Astrocyte of the hippocampus (primary cell): ENCODE data around the gene PGLYRP3.
A peak's percentile ranks its signal among the peaks of the same experiment; 100 is the strongest.
"Not testable (repeated sequence)": the region's sequence is repeated elsewhere in the genome, so short reads cannot be mapped to it uniquely, and the experiment has no call there.

Source experiments
- DNase-seq: peaks from one replicate; pipeline ENCODE4 v3.0.0; 2011; ENCODE audit warnings: low read depth, low spot score

The PGLYRP3 gene

DNA sequence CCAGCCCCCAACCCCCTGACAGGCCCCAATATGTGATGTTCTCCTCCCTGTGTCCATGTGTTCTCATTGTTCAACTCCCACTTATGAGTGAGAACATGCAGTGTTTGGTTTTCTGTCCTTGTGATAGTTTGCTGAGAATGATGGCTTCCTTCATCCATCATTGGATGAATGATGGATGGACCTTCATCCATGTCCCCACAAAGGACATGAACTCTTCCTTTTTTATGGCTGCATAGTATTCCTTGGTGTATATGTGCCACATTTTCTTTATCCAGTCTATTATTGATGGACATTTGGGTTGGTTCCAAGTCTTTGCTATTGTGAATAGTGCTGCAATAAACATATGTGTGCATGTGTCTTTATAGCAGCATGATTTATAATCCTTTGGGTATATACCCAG lies 1.6 kb upstream of the PGLYRP3 start:
- not testable (repeated sequence) for DNase-seq

DNA sequence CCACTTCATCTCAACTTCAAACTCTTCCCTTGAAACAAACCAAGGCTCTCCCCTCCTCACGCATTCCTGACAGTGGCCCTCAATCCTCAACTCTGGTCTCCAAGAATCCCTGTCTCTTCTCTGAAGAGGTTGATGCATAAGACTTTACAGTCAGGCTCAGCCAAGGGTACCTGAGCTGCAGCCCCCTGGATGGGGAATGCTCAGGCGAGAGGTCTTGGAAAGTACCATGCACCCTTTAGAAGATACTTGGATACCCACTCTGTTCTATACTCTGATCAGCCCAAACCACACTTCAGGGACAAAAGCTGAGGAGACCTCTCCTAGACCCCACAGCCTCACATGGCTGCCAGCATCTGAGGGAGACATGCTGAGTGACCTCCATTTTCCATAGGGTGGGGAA lies 536 bp upstream of the PGLYRP3 start:
- no peak for DNase-seq

DNA sequence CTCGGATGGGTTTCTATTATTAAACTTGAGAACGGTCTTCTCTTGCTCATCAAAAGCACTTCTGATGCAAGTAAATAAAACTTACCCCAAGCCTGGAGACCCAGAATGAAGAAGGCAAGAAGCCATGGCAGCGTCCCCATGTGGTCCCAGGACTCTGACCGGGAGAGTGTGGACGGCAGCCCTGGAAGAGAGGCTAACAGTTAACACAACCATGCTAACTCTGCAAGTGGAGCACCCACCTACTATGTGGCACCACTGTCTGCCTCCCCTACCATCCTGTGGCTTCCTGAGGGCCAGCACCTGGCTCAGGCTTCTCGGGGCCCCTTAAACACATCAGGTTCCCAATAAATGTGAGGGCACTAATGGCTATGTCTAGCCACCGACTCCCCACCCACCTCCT lies 2.2 kb downstream of the PGLYRP3 start:
- no peak for DNase-seq

DNA sequence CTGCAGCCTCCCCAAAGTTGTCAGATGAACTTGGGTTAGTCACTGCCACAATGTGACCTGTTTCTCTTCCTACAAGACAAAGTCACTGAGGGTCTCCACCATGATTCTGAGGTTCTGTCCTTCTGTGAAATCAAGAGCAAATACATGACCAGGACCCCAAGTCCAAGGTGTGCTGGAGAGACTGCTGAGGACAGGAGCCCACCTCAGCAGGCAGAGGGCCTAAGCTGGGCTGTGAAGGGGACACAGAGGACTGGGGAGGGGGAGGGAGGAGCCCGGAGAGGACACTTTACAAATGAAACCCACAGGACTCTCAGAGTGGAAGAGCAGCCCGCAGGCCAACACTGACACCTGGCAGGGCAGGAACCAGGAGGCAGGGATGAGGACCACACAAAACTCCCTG lies 3.3 kb downstream of the PGLYRP3 start:
- no peak for DNase-seq

DNA sequence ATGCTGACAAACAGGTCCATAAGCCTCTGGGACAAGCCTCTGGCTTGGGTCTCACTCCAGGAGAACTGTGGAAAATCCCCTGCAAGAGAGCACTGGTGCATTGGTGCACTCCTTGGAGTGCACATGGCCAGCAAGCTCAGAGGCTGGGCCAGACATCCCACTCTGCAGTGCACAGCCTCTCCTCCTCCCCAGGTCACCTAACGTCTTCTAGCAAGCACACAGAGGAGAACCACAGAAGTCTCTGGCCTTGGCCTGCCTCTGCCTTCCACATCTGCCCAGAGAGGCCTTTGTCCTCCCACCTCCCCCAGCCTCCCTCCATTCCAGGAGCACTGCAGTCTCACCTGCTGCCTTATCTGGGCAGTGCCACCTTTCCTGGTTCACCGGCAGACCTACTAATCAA lies 4.2 kb downstream of the PGLYRP3 start:
- no peak for DNase-seq

DNA sequence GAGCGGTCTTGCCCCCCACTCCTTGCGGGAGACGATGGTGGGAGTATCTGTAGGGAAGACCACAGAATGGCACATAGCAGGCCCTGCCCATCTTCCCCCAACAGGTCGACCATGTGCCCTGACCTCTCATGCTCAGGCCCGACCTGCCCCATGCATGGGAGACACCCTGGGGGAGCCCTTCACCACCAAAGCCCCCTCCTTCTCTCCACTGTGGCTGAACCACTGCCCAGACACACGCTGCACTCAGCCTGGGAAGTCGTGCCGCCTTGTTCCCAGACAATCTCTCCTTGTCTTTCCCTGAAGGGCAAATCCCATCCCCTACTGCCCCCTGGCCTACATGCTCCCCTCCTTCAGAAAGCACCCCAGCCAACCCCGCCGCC lies 5.5 kb downstream of the PGLYRP3 start:
- DNase-seq: no peak

DNA sequence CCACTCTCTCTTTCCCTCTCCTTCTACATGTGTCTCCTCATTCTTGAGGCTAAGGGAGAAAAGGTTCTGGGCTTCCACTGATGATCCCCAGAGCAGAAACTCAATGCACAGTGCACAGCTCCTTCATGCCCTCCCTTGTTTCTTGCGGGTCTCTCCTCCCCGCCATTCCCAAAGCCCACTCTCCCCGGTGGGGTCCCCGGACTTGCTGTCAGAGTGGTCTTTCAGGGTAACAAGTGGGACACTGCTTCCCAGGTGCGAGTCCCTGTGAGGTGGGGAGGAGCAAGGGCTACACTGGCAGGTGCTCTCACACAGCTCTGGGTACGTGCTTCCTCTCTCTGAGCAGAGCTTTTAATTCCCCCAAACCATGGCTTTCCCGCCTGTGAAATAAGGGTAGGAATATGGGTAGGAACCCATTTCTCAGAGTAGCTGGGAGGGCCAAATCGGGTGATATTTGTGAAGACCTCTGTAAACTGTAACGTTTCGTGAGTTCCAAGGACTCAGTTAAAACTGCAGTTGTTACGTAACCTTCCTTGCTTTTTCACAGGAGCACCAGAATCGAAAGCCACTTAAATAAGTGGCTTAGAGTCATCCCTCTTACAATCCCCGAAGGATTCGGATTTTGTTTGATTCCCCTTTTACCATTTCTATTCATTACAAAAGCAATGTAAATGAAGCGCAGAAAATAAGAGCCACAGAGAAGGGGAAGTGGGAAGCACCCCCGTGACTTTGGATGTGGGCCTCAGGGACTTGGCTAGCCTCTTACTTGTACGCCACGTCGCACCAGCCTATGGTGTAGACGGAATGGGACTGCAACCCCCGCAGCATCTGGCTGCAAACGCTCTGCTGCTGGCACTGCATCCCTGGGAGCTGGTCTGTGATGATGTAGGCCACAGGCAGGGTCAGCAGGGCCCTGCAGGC lies 6.2 kb downstream of the PGLYRP3 start:
- no peak for DNase-seq

DNA sequence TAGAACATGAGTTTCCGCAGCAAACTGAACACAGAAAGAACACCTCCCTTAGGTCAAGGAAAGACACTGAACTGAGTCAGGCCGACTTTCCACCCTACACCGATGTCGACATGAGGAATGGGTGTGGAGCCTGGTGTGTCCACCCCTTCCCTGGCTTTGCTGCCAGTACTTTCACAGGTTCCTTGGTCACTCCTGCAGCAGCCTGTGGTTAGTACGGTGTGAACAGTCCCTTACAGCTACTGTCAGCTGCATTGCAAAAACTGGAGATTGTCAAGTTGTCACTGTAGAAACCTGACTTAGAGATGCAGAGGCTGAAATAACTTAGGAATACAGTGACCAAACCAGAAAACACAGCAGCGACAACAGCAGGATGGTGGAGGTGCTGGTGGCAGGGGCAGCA lies 7.1 kb downstream of the PGLYRP3 start:
- DNase-seq: no peak

DNA sequence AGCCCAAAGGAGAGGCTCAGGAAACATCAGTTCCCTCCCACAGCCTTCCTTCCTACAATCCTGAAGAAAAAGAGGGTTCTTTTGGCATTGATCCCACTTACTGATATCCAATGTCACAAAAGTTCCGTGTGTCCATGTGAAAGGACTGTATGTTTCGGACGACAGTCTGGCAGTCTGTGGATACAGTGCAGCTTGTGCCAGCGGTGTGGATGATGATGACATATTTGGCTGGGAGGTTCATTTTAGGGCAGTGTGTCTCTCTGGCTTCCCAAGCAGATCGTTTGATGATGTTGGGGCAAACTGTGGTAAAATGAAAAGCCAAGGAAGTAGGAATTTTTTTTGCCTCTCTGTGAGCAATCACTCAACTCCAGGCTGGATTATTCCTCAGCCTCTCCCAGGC lies 10.4 kb downstream of the PGLYRP3 start:
- DNase-seq: no peak

DNA sequence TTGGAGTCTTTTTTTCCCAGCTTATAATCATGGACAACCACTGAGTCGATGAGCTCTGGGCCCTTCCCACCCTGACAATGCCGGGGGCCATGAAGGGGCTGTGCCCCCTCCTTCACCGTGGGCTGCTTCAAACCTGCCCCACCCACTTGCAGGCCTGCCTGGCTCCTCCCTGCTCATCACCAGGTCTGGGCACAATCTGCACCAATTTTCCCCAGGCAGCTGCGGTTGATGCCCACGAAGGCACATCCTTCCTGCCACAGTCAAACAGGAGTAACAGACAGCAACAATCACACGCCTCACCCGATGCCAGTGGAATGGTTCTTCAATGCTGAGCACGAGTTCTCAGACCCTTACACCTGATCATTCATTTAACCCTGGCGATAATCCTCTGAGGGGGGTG lies 18.9 kb downstream of the PGLYRP3 start:
- no peak for DNase-seq

DNA sequence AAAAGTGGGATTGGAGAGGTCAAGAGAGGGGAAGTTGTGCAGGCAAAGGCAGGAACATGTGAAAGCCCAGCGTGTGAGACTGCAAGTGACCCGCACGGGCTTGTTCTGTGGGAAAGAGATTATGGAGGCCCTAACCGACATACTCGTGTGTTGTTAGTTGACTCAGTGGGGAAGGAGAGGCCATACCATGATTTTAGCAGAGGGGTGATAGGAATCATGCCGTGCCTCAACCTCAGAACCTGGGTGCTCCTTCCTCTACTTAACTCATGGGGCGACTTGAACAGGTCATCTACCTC lies 19.3 kb downstream of the PGLYRP3 start:
- no peak for DNase-seq

DNA sequence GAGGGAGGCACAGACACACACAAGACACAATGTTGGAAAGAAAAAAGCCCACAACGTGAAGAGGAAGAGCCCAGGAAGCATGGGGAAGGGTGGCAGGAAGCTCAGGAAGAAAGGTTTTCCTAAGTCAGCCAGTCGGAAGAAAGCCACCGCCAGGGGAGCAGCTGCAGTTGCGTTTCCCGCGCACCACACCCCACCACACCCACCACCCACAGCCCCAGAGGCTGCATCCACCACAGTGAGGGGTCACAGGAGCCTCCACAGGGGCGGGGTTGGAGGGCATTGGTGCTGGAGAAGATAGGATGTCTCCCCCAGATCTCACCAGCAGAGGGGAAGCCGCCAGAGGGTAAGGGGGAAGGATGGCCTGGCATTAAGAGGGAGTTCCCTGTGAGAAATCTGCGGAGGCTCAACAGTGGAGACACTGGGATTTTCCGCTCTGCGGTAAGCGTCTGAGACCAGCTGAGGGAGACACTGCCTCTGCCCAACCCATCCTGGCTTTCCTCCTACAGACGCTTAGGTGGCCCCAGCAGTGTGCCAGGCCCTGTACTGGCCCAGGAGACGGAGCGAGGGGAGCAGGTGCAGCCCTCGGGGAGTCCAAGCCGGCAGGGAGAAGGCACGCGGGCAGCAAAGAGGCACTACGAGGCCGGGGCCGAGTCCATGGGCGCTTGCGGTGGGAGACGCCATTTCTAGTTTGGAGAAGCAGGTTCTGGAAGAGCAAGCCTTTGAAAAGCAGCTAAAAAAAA lies 19.8 kb downstream of the PGLYRP3 start:
- no peak for DNase-seq

DNA sequence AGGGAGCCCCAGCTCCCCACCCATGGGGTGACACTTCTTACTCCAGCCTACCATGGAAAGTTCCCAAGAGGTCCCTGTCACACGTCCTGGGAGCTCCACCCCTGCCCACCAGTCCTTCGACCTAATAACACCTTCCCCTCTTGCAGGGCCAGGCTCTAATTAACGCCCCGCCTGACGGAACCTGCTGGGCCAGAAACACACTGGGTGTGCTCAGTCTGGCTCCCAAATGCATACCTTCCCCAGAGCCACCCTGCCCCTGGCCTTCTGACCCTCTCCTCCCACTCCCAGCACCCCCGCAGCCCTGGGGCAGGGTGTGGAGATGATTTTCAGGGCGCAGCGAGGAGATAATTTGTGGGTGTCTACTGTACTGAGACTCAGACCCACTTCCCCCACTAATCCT lies 20.6 kb downstream of the PGLYRP3 start:
- DNase-seq: no peak

DNA sequence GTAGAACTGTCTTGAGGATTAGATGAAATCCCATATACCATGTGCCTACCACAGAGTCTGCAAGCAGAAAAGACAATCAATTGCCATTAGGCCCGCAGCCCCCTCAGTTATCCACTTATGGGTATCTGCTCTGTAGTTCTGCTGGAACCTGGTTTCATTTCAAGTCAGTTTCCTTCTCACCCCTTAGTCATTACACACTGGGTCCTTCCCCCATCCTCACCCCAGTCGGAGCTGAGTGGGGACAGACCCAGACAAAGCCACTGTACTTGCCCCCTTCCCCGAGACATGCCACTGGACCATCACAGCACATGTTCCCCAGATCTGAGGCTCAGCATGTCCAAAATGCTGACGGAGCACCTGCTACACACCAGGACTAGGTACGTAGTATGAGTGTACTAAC lies 21.2 kb downstream of the PGLYRP3 start:
- no peak for DNase-seq

DNA sequence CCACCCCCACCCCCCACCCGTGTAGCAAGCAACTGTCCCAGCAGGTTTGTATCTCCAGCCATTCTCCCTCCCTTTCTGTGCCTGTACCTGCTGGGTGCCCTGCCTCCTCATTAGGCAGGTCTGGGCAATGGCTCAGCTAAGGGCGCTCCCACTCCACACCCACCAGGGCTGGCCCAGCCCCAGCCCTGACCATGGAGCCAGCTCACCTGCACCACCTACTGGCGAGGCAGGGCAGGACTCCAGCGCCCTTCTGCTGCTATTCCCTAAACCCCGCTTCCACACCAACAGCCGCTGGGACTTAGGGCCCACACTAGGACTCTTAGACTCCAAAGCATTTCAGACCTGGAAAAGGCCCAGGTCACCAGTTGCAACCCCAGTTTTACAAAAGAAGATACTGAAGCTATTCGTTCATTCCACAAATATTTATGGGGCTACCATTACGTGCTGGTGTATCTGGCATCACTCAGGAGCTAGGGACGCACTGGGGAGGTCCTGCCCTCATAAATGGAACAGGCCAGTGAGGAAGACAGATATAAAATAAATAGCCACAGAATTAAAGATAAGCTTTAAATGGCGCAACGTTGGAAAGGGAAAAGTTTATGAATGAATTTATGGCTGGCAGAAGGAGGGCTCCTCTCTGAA lies 24.0 kb downstream of the PGLYRP3 start:
- no peak for DNase-seq

DNA sequence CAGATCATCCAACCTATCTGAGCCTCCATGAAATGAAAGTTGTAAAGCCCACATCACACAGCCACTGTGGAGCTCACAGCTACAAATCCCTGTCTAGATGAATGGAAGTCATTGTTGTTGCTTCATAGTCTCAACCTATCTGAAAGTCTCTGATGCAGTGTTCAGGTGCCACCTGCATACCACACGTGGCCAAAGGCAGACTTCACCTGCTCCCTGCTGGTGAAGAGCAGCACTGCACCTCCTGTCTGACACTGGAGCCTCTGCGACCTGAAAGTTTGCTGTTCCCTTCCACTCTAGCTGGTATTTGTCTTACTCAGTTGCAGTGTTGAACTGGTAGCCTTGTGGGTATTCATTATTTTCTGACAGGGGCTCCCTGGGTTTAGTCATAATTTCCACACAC lies 34.9 kb downstream of the PGLYRP3 start:
- DNase-seq: no peak

DNA sequence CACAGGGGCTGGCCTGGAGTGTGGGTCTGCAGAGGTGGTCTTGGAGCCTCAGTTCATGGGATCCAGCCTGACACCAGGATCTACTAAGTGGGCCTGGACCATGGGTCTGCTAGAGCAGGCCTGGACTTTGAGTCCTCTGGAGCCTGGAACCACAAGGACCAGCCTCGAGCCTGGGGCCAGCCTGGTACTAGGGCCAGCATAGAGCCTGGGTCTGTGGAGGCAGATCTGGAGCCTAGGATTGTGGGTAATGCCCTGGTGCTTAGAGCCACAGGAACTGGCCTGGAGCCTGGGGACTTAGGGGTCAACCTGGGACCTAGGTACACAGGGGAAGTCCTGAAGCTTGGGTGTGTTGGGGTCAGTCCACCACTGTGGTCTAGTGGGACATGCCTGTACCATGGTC lies 40.6 kb downstream of the PGLYRP3 start:
- no peak for DNase-seq

DNA sequence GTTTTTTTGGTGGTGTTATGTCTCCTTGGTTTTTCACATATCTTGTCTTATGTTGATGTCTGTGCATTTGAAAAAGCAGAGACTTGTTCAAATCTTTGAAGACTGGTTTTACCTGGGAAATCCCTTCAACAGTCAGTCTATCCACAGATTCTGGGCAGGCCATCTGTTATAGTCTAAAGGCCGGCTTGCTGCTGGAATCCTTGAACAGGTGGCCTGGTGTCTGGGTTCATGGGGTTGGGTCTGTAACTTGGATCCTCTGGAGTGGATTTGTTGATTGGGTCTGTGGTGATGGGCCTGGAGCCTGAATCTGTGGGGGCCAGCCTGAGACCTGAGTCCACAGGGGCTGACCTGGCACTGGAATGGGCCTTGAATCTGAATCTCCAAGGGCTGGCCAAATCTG lies 41.0 kb downstream of the PGLYRP3 start:
- DNase-seq: no peak

DNA sequence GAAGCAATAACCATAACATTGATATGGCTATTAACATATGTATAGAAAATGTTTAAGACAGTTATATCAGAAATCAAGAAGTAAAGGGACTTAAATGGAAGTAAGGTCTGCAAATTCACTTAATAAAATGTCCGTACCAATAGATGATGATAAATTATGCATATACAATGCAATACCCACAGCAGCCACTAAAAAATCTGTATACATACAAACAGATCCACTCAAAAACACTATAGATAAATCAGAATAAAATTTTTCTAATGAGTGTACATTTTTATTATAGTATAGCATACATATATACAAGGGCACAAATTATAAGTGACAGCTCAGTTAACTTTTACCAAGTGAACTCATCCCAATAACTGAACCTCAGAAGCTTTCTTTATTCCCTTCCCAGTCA lies 47.3 kb downstream of the PGLYRP3 start:
- DNase-seq: no peak

DNA sequence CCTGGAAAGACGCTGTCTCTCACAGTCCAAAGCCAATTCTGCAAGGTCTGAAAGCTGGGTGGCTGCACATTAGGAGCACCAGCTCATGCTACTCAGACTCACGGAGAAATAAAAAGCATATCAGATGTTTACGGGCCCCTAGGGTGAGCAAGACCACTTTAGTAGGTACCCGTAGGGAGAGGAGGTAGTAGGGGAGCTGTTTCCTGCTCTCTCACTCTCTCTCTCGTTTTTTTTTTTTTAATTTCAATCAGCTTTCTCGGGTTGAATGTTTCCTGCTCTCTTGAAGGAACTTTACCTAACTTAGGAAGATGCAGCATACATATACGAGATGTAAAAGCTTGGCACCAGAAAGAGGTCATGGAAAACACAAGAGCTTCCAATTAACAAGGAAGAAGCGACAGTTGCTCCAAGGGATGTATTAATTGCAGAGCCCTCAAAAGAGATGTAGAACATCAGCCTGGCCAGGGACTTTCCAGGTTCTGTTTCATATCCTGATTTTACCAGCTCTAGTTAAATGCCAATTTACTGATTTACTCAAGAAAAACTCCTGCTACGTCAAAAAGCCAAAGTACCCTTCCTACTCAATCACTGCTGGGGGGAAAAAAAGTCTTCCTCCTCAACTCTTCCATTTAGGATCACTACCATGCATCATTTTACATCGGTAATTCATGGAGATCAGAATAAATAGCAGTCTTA lies 50.1 kb downstream of the PGLYRP3 start:
- DNase-seq: no peak

DNA sequence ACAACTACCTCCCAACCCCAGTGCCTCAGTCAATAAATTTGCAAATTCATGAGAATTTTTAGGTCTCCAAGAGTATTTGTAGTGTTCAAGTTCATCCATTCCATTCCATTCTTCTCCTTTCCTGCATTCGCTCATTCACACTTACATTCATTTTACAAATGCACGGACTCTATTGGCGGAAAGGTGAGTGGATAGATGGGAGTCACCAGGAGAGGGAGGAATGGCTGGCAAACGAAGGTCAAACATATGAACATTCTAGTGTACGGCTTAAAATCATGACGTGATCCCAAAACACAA lies 50.7 kb downstream of the PGLYRP3 start:
- DNase-seq: no peak

DNA sequence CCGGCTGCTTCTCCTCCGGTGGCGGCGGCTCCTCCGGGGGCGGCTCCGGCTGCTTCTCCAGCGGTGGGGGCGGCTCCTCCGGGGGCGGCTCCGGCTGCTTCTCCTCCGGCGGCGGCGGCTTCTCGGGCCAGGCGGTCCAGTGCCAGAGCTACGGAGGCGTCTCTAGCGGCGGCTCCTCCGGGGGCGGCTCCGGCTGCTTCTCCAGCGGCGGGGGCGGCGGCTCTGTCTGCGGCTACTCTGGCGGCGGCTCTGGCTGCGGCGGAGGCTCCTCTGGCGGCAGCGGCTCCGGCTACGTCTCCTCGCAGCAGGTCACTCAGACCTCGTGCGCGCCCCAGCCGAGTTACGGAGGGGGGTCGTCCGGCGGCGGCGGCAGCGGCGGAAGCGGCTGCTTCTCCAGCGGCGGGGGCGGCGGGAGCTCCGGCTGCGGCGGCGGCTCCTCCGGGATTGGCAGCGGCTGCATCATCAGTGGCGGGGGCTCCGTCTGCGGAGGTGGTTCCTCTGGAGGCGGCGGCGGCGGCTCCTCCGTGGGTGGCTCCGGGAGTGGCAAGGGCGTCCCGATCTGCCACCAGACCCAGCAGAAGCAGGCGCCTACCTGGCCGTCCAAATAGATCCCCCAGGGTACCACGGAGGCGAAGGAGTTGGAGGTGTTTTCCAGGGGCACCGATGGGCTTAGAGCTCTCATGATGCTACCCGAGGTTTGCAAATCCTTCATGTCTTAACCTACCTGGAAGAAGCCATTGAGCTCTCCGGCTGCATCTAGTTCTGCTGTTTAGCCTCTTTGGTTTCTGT lies 51.3 kb downstream of the PGLYRP3 start:
- DNase-seq: peak; percentile 62
